Effector CD4-positive, alpha-beta T cell (primary cell): ENCODE data around the gene KCNK10.

Experiments
- DNase-seq: peaks from one replicate; pipeline ENCODE4 v3.0.0-alpha.2; 2020

Gene KCNK10

GRCh38 chr14:88321692-88322503, 1.2 kb downstream of the KCNK10 start:
- no peak for DNase-seq

GRCh38 chr14:88318406-88318805, 4.7 kb downstream of the KCNK10 start:
- no peak for DNase-seq

DNA sequence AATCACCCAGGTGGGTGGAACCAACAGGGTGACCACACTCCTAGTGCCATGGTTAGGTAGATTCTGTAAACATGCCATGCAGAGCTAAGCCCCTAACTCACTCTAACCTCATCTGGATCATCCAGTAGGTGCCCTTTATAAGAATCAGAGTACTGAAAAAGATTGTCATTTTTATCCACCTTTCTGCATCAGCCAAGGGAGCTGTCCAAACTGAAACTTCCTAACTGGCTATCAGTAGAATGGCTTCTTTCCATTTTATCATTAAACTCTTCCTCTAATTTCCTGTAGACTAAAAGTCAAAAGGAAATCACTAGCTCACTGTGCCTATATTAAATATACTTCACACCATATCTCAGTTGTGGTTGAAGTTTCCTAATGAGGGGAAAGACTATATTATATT, 6.5 kb downstream of the KCNK10 start:
- no peak for DNase-seq

DNA sequence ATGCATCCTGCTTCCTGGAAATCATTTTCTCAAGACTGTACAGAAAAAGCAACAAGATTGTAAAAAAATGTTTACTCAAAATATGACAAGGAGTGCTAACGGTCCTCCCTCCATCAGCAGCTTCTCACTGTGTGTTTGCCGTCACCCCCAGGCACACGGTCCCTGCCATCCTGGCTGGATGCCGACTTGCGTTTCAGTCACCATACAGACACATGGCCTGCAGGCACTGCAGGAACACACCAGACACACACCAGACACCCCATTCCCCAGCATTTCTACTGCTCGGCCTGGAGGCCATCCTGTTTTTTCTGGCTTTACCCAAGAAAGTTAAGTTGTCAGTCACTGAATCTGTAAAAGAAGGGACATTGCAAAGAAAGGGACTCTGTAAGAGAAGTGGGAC, 10.8 kb downstream of the KCNK10 start:
- DNase-seq = no peak

GRCh38 chr14:88311780-88312179, 11.3 kb downstream of the KCNK10 start:
- no peak for DNase-seq

DNA sequence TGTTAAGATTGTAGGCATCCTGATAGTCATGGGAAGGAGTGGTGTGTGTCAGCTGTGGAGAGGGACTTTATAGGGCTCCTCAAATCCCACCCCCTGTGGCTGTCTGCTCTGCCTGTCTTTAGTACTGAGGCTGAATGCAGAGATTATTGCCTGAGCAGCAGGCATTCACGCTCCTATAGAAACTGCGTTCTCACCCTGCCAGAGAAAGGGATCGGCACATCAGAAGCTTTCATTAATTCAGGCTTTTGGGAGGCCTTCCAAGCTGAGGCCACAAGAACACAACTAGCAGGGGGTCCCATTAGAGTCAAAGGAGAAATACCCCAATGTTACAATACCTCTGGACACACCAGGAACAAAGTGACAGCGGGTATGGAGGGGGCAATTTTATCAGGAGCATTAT, 12.6 kb downstream of the KCNK10 start:
- DNase-seq = no peak

DNA sequence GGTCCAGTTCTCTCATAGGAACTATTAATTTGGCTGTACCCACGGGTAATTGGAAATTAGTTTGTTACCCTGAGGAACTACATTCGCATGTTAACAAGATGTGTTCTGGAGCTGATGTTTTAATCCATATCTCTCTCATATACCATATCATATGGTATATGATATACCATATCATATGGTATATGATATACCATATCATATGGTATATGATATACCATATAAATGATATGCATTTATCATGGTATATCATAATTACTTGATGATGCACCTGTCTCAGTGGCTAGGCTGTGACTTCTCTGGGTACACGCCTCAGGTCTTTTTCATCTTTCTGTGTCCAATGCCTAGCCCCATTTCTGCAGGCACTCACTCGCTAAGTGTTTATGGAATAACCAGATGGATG, 13.0 kb downstream of the KCNK10 start:
- DNase-seq = no peak

- DNase-seq = no peak
These were observed 17.3 kb downstream of the KCNK10 start for GRCh38 chr14:88305528-88306322.

GRCh38 chr14:88303041-88303440, 20.0 kb downstream of the KCNK10 start:
- no peak for DNase-seq

- no peak for DNase-seq
These were observed 21.7 kb downstream of the KCNK10 start for GRCh38 chr14:88301381-88301780.

DNA sequence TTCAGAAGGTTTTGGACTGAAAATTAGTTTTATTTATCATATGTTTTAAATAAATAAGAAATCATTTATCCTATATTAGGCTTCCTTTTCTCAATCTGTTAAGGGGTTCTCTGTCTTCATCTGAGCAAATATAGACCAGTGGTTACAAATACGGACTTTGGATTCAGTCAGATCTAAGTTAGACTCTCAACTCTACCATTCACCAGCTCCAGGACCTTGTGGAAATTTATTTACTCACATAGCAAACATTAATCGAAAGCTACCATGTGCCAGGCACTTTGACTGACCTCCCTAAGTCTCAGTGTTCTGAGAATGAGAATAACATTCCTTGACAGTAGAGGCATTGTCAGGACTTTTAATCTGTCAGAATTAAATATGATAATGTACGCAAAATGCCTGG, 22.3 kb downstream of the KCNK10 start:
- DNase-seq = no peak

GRCh38 chr14:88299865-88300530, 23.1 kb downstream of the KCNK10 start:
- no peak for DNase-seq

- no peak for DNase-seq
These were observed 25.8 kb downstream of the KCNK10 start for GRCh38 chr14:88297306-88297705.

GRCh38 chr14:88296351-88296750, 26.7 kb downstream of the KCNK10 start:
- no peak for DNase-seq

DNA sequence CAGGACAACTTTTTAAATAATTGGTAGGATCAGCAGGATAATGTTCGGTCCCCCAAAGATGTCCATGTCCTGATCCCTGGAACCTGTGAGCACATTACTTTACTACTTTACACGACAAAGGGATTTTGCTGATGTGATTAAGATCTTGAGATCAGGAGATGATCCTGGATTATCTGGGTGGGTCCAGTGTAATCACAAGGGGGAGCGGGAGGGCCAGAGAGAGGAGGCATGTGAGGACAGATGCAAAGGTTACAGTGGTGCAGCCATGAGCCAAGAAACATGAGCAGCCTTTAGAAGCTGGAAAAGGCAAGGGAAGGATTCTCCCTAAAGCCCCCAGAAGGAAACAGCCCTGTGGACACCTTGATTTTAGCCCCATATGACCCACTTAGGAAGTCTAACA, 33.1 kb downstream of the KCNK10 start:
- DNase-seq = no peak

DNA sequence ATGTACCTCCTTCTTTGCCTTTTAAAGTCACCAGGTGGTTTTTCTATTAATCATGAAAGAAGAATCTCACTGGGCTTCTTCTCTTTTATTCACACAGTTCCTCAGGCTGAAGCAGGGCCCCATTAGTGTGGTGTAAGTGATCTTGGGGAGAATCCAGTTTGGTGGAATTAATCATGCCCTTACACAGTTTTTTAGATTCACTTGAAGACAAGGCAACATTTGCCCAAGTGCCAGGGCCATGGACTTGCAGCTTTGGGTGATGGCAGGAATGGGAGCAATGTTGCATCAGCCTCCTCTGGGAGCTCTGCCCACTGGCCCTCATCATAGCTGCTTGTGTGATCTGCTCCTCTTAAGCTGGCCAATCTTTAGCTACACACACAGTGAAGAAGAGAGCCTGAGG, 33.8 kb downstream of the KCNK10 start:
- DNase-seq = no peak

- no peak for DNase-seq
These were observed 36.8 kb downstream of the KCNK10 start for GRCh38 chr14:88286309-88286708.

- no peak for DNase-seq
These were observed 41.6 kb downstream of the KCNK10 start for GRCh38 chr14:88281447-88281846.

DNA sequence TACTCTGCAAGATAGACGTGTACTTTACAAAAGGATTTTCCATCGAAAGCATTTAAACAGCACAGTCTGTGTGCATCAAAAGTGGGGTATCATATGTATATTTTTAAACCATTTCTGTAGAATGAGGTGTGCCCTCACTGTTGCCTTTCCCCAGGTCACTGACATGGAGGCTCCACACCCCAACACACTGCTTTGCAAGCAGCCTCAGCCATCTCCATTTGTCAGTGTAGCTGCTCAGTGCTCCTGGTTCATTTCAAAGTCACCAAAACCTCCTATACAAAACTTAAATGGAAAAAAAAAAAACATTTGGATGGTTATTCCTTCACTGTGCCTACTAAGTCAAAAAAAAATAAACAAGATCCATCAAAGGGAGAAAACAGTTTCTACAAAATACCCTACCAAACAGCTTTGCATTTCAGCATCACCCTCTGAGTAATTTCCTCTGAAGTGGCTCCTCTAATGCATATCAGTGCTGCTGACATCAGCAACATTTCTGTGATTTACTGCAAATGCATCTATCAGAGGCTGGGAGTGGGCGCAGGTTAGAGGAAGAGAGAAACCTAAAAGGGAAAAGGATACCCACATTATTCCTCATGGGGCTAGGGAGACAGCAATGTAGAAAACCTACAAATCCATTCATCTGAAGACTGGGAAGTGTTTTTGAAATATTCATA, 46.0 kb downstream of the KCNK10 start:
- no peak for DNase-seq

DNA sequence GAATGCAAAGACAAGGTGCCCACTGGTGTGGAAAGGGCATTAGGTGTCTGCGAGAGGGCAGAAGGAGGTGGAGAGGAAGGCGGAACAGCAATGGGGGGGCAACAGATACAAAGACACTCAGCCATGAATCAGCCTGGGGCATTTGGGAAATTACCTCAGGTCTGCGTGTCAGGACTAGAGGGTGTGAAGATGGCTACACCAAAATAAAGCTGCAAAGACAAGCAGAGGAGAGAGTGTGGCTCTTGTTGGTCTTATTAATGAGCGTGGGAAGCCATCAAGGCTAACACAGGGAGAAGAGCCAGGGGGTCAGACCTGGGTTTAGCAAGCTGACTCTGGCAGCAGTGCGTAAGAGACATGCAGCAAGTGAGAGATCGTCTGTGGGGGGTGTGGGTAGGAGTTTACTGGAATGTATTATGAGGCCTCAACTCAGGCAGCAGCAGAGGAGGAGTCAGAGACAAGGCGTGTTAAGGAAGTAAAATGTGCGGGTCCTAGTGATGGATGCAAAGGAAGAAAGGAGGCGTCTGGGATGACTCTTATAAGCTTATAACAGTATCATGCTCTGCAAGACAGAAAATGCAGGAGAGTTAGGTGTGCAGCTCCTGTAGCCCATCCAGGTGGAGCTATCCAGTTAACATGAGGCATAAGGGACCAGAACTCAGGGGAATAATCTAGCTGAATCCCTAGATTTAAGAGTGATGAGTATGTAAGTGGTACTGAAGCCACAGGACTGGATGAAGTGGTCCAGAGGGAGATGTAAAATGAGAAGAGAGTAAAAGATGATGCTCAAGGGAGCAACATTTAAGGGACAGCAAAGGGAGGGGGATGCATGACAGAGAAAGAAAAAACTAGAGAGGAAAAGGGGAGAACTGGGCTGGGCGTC, 50.4 kb downstream of the KCNK10 start:
- no peak for DNase-seq

DNA sequence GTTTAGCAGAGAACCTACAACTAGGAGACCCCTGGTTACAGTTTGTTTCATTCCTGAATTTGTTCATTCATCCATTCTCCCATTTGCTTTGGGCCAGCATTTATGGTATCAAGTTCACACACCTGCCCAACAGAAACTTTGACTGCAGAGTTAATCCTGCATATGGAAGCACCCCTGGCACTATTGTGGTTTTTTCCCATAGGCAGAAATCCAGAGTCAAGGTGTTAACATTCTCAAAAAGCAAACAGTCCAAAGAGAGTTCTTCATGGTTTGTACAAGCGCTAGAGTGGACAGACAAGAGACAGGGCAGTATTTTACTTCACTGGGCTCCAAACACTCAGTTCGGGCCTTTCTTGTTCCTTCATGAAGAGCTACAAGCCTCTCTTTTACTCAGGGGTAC, 51.9 kb downstream of the KCNK10 start:
- DNase-seq = no peak

GRCh38 chr14:88270776-88271175, 52.3 kb downstream of the KCNK10 start:
- no peak for DNase-seq
